ENCODE results near the gene SAP130.
"Not testable (repeated sequence)": the region's sequence is repeated elsewhere in the genome, so short reads cannot be mapped to it uniquely, and the experiment has no call there.

SAP130 gene

DNA sequence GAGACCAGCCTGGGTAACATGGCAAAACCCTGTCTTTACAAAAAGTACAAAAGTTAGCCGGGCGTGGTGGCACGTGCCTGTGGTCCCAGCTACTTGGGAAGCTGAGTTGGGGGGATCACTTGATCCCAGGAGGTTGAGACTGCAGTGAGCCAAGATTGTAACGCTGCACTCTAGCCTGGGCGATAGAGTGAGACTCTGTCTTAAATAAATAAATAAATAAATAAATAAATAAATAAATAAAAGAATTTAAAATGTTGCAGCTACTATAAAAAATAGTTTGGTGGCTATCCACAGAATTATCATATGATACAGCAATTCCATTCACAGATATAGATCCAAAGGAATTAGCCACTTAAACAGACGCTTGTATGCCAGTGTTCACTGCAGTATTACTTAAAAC lies 92.5 kb downstream of the SAP130 start:
- Mint-ChIP-seq H3K4me1 (peaks cover 1% of the 10 kb centered on the region), H3K9me3 (no peaks in the 10 kb centered on the region), H3K4me3 (no peak overlapping the region), H3K36me3 (ENCODE audit: insufficient read depth) (no peaks in the 10 kb centered on the region), H3K27me3 (no peaks in the 10 kb centered on the region), H3K27ac (ENCODE audit: low read depth) (no peak overlapping the region)
- no peak for DNase-seq (ENCODE audit: low spot score in 2 of 2)
- no peak for ATAC-seq (replicated peaks; ENCODE audit: extremely low read depth, poor library complexity, severe bottlenecking)

DNA sequence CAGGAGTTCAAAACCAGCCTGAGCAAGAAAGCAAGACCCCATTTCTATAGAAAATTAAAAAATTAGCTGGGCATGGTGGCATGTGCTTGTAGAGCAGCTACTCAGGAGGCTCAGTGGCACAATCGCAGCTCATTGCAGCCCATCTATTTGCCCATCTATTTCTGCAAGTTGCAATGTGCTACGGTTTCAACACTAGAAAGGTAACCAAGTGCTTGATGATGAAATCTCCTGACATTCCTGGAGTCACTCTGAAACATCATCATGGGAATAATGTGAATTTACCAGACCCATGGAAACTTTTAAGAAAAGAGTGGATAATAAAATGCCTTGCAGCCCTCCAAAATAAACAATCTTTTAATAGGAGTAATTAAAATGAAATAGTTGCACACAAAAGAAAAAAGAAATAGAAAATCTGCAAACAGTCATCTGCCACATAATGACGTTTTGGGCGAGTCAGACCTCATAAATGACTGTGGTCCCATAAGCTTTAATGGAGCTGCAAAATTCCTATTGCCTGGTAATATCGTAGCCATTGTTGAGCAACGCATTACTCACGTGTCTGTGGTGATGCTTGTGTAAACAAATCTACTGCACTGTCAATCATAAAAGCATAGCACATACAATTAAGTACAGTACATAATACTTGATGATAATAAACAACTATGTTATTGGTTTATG lies 95.5 kb downstream of the SAP130 start:
- Mint-ChIP-seq H3K9me3 (no peaks in the 10 kb centered on the region), H3K4me1 (peaks cover 5% of the 10 kb centered on the region), H3K27ac (ENCODE audit: low read depth) (no peak overlapping the region), H3K27me3 (no peaks in the 10 kb centered on the region), H3K4me3 (no peak overlapping the region), H3K36me3 (ENCODE audit: insufficient read depth) (no peaks in the 10 kb centered on the region)
- no peak for ATAC-seq (replicated peaks; ENCODE audit: extremely low read depth, poor library complexity, severe bottlenecking)
- no peak for DNase-seq (ENCODE audit: low spot score in 2 of 2)

DNA sequence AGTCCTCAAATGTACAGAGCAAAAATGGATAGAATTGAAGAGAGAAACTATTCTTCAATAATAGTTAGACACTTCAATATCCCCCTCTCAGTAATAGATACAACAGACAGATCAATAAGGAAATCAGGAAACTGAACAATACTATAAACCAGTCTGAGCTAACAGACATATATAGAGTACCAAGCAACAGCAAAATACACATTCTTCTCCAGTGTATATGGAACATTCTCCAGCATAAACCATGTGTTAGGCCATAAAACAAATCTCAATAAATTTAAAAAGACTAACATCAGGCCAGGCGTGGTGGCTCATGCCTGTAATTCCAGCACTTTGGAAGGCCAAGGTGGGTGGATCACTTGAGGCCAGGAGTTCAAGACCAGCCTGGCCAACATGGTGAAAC lies 98.4 kb downstream of the SAP130 start:
- no peak overlapping the region for H3K4me3 Mint-ChIP-seq
- H3K27me3 Mint-ChIP-seq, result no peaks in the 10 kb centered on the region
- H3K36me3 Mint-ChIP-seq (ENCODE audit: insufficient read depth), result no peaks in the 10 kb centered on the region
- no peaks in the 10 kb centered on the region for H3K9me3 Mint-ChIP-seq
- H3K27ac Mint-ChIP-seq (ENCODE audit: low read depth), result no peak overlapping the region
- peaks cover 5% of the 10 kb centered on the region for H3K4me1 Mint-ChIP-seq
- ATAC-seq (replicated peaks; ENCODE audit: extremely low read depth, poor library complexity, severe bottlenecking), result no peak
- DNase-seq (ENCODE audit: low spot score in 2 of 2), result no peak

DNA sequence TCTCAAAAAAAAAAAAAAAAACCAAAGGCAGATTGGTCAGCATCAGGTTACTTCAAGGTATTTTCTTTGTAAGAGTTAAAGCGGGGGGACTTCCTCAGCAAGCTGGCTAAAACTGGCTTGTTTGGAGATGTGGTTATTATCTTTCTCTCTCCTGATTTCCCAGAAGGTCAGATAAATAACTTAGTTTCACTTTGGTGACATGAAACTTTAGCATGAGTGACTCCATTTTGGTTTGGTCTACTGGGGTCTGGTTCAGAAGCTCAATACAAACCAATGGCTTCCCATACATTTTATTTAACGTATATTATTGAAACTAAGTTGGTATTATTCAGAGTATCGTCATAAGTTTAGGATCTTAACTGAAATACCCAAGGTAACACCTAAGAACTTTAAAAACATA lies 100.5 kb downstream of the SAP130 start:
- H3K36me3 Mint-ChIP-seq (ENCODE audit: insufficient read depth), result no peaks in the 10 kb centered on the region
- H3K4me1 Mint-ChIP-seq, result peaks cover 5% of the 10 kb centered on the region
- no peak overlapping the region for H3K27ac Mint-ChIP-seq (ENCODE audit: low read depth)
- no peak overlapping the region for H3K4me3 Mint-ChIP-seq
- no peaks in the 10 kb centered on the region for H3K9me3 Mint-ChIP-seq
- no peak for DNase-seq (ENCODE audit: low spot score in 2 of 2)
- no peak for ATAC-seq (replicated peaks; ENCODE audit: extremely low read depth, poor library complexity, severe bottlenecking)
- H3K27me3 Mint-ChIP-seq, result no peaks in the 10 kb centered on the region

DNA sequence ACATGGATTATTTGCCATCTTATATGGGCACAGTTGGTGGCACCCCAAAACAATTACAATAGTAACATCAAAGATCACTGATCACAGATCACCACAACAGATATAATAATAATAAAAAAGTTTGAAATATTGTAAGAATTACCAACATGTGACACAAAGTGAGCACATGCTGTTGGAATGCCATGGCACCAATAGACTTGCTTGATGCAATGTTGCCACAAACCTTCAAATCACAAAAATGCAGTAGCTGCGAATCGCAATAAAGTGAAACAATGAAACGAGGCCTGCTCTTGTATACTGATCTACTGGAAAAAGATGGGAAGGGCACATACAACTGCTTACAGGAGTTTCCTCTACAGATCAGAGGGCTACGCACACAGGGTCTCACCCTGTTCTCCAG lies 109.9 kb downstream of the SAP130 start:
- Mint-ChIP-seq H3K4me1 (no peaks in the 10 kb centered on the region), H3K9me3 (no peaks in the 10 kb centered on the region), H3K27me3 (no peaks in the 10 kb centered on the region), H3K36me3 (ENCODE audit: insufficient read depth) (no peaks in the 10 kb centered on the region), H3K27ac (ENCODE audit: low read depth) (no peak overlapping the region), H3K4me3 (no peak overlapping the region)
- ATAC-seq (replicated peaks; ENCODE audit: extremely low read depth, poor library complexity, severe bottlenecking) (no peak), DNase-seq (ENCODE audit: low spot score in 2 of 2) (no peak)

DNA sequence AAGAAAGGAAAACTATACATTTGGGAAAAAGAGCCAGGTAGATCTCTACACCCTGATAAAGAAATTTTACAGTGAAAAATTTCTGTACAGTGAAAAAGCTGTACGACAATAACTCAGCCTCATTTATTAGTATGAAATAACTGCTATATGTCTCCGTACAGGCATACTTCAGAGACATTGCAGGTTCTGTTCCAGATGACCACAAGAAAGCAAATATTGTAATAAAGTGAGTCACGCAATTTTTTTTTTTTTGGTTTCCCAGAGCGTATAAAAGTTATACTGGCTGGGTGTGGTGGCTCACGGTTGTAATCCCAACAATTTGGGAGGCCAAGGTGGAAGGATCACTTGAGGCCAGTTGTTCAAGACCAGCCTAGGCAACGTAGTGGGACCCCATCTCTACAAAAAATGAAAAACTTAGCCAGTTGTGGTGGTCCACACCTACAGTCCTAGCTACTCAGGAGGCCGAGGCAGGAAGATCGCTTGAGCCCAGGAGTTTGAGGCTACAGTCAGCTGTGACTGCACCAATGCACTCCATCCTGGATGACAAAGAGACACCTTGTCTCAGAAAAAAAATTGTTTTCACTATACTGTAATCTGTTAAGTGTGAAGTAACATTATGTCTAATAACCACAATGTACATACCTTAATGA lies 113.9 kb downstream of the SAP130 start:
- Mint-ChIP-seq H3K36me3 (ENCODE audit: insufficient read depth) (no peaks in the 10 kb centered on the region), H3K9me3 (no peaks in the 10 kb centered on the region), H3K4me1 (no peaks in the 10 kb centered on the region), H3K27ac (ENCODE audit: low read depth) (no peak overlapping the region), H3K4me3 (no peak overlapping the region), H3K27me3 (no peaks in the 10 kb centered on the region)
- no peak for DNase-seq (ENCODE audit: low spot score in 2 of 2)
- no peak for ATAC-seq (replicated peaks; ENCODE audit: extremely low read depth, poor library complexity, severe bottlenecking)

DNA sequence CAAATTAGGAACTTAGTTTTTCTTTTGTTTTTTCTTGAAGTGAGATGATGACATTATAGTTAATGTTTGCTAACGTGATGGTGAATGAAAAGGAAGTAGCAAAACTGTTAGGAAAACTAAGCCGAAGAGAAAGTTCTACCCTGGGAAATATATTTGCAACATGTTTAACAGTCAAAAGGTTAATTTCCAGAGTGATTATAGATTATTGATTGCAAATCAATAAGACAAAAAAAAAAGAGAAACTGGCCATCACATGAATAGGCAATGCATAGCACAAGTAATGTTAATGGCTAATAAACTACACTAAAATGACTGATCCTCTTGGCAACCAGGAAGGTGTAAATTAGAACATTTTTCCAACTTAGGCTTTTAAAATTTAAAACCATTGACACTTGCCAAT lies 116.1 kb downstream of the SAP130 start:
- H3K9me3 Mint-ChIP-seq, result no peaks in the 10 kb centered on the region
- no peaks in the 10 kb centered on the region for H3K4me1 Mint-ChIP-seq
- H3K27me3 Mint-ChIP-seq, result peaks cover 10% of the 10 kb centered on the region
- H3K27ac Mint-ChIP-seq (ENCODE audit: low read depth), result no peak overlapping the region
- no peaks in the 10 kb centered on the region for H3K36me3 Mint-ChIP-seq (ENCODE audit: insufficient read depth)
- no peak overlapping the region for H3K4me3 Mint-ChIP-seq
- no peak for DNase-seq (ENCODE audit: low spot score in 2 of 2)
- no peak for ATAC-seq (replicated peaks; ENCODE audit: extremely low read depth, poor library complexity, severe bottlenecking)

DNA sequence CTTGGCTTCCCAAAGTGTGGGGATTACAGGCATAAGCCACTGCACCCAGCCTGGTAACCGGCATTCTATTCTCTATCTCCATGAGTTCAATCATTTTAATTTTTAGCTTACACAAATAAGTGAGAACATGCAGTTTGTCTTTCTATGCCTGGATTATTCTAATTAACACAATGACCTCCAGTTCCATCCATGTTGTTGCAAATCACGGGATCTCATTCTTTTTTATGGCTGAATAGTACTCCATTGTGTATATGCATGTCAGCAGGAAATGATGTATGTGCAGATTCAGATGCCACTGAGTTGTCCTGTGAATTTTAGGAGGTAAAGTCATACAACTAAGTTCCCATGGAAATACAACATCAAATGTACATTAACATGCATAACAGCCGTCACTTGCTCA lies 117.4 kb downstream of the SAP130 start:
- H3K9me3 Mint-ChIP-seq, result no peaks in the 10 kb centered on the region
- H3K27ac Mint-ChIP-seq (ENCODE audit: low read depth), result peak overlapping the region; percentile 44
- H3K36me3 Mint-ChIP-seq (ENCODE audit: insufficient read depth), result no peaks in the 10 kb centered on the region
- DNase-seq (ENCODE audit: low spot score in 2 of 2) (no peak), ATAC-seq (replicated peaks; ENCODE audit: extremely low read depth, poor library complexity, severe bottlenecking) (no peak)
- peaks cover 24% of the 10 kb centered on the region for H3K27me3 Mint-ChIP-seq
- H3K4me1 Mint-ChIP-seq, result peaks cover 5% of the 10 kb centered on the region
- H3K4me3 Mint-ChIP-seq, result no peak overlapping the region

DNA sequence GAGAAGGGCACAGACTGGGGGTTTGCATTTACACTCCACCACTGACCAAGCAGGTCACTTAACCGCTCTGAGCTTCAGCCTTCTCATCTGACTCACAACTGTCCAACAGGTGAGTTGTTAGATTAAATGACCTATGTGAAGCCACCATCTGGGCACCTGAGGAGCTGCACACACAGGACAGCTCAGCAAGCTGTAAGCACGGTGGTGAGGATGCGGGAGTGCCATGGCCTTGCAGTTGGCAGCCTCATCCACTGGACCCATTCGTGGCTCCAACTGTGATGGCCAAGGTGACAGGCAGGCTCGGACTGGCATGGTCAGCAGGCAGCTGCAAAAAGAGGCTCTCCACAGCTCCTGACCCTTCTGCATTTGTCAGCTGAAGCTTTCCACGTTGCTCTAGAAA lies 118.8 kb downstream of the SAP130 start:
- Mint-ChIP-seq H3K27ac (ENCODE audit: low read depth) (no peak overlapping the region), H3K36me3 (ENCODE audit: insufficient read depth) (peaks cover 1% of the 10 kb centered on the region), H3K4me1 (peaks cover 5% of the 10 kb centered on the region), H3K27me3 (peaks cover 38% of the 10 kb centered on the region), H3K9me3 (no peaks in the 10 kb centered on the region), H3K4me3 (no peak overlapping the region)
- ATAC-seq (replicated peaks; ENCODE audit: extremely low read depth, poor library complexity, severe bottlenecking) (no peak), DNase-seq (ENCODE audit: low spot score in 2 of 2) (no peak)

DNA sequence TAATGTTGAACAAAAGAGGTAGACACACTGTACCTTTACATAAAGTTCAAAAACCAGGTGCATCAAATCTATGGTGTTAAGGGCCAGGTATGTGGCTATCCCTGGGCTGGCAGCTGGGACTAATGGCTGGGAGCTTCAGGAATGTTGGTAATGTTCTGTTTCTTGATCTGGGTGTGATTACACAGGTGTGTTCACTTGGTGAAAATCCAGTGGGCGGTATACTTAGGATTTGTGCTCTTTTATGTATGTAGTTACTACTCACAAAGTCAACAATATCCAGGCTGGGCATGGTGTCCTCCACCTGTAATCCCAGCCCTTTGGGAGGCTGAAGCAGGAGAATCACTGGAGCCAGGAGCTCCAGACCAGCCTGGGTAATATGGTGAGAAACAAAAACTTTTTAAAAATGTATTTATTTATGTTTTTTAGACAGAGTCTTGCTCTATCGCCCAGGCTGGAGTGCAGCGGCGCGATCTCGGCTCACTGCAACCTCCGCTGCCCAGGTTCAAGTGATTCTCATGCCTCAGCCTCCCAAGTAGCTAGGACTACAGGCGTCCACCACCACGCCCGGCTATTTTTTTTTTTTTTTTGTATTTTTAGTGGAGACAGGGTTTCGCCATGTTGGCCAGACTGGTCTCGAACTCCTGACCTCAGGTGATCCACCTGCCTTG lies 120.0 kb downstream of the SAP130 start:
- peaks cover 40% of the 10 kb centered on the region for H3K27me3 Mint-ChIP-seq
- H3K27ac Mint-ChIP-seq (ENCODE audit: low read depth); H3K9me3 Mint-ChIP-seq; H3K4me3 Mint-ChIP-seq; H3K4me1 Mint-ChIP-seq; ATAC-seq (replicated peaks; ENCODE audit: extremely low read depth, poor library complexity, severe bottlenecking); DNase-seq (ENCODE audit: low spot score in 2 of 2); H3K36me3 Mint-ChIP-seq (ENCODE audit: insufficient read depth): not testable (repeated sequence)

DNA sequence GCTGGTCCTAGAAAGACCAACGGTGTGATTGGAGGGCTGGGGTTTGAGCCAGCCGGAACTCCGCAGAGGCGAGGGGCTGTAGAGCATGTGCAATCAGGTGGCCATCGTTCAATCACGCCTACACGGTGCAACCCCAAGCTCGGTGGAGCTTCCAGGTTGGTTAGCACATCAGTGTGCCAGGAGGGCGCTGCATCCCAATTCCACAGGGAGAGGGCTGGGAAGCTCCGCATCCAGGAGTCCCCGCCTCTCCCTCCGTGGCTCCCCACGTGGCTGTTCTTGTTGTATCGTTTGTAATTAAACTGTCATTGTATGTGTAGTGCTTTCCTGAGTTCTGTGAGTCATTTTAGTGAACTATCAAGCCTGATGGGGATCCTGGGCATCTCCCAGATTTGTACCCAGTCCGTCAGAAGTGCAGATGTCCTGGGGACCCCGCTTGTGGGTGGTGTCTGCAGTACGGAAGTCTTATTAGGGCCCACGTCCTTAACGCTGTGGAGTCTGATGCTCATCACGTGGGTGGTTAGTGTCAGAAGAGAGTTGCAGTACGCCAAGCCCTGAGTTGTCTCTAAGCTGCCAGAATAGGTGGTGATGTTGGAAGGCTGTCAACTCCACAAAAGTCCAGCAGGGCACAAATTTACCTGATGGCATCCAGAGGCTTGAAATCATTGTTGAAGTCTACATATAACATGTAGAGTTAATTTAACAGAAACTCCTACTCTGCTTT lies 121.5 kb downstream of the SAP130 start:
- DNase-seq (ENCODE audit: low spot score in 2 of 2) (no peak), ATAC-seq (replicated peaks; ENCODE audit: extremely low read depth, poor library complexity, severe bottlenecking) (no peak)
- Mint-ChIP-seq H3K36me3 (ENCODE audit: insufficient read depth) (peaks cover 1% of the 10 kb centered on the region), H3K27me3 (peaks cover 40% of the 10 kb centered on the region), H3K27ac (ENCODE audit: low read depth) (no peak overlapping the region), H3K9me3 (no peaks in the 10 kb centered on the region), H3K4me1 (peaks cover 5% of the 10 kb centered on the region), H3K4me3 (no peak overlapping the region)

DNA sequence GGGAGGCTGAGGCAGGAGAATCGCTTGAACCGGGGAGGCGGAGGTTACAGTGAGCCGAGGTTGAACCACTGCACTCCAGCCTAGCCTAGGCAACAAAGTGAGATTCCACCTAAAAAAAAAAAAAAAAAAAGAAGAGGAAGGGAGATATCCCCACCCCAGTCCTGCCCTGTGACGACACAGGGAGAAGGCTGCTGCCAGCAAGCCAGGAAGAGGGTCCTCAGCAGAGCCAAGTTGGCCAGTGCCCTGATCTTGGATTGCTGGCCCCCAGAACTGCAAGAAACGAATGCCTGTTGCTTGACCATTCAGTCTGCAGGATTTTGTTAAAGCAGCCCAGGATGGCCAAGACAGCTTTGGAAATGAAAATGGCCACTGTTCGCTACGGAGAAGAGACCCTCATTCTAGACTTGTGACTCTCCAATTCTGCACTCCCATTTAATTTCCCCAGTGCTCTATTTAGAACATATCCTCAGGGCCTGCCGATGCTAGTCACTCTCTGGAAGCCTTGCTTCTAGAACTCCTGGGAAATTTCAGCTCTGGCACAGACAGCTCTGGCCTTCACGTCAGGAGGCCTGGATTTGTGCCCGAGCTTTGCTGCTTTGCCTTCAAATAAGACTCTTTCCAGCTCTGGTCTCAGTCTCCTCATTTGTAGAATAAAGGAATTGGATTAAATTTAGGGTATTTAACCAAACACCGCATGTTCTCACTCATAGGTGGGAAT lies 126.4 kb downstream of the SAP130 start:
- Mint-ChIP-seq H3K4me3 (no peak overlapping the region), H3K9me3 (no peaks in the 10 kb centered on the region), H3K36me3 (ENCODE audit: insufficient read depth) (peaks cover 1% of the 10 kb centered on the region), H3K27ac (ENCODE audit: low read depth) (no peak overlapping the region), H3K4me1 (peaks cover 3% of the 10 kb centered on the region), H3K27me3 (peaks cover 27% of the 10 kb centered on the region)
- ATAC-seq (replicated peaks; ENCODE audit: extremely low read depth, poor library complexity, severe bottlenecking) (no peak), DNase-seq (ENCODE audit: low spot score in 2 of 2) (no peak)

Measured in central memory CD8-positive, alpha-beta T cell (primary cell).